GM12878 (cell line): ENCODE data around the gene MAP3K7CL. TPM values are rescaled to one million over a fixed set of nuclear protein-coding genes. Genes with fewer than 3 reads are reported as not detected.

Experiments used
- ATAC-seq: fragments of 200-7000 bp; cut with Tn5 transposase; 3 replicates; pipeline ENCODE4 v1.9.1; 2020; ENCODE audit warnings: mild to moderate bottlenecking, moderate library complexity
- BruUV-seq: library from RNA; stranded (reverse); fragments of 400-500 nt; replicated peaks from 2 replicates; lab custom pipeline; 2021; lab: Mats Ljungman, UMichigan
- CTCF ChIA-PET: fragments of 300-600 bp; sonication (Branson Sonifier 250); formaldehyde crosslinking; extraction: SDS; loops from one replicate; lab custom pipeline; 2021; ENCODE audit warnings: inconsistent platforms; lab: Yijun Ruan, JAX
- POLR2A ChIA-PET: fragments of 350-600 bp; formaldehyde crosslinking; extraction: SDS; loops from one replicate; lab custom pipeline; 2021; ENCODE audit warnings: inconsistent platforms; lab: Charles Lee
- RAD21 ChIA-PET: fragments of 300-600 bp; sonication (Branson Sonifier 250); formaldehyde crosslinking; loops from one replicate; lab custom pipeline; 2023; ENCODE audit warnings: antibody characterized with exemption; ENCODE audit not compliant: unreplicated experiment; lab: Charles Lee
- SMC1A ChIA-PET: fragments of 300-600 bp; sonication (Branson Sonifier 250); formaldehyde crosslinking; loops from one replicate; lab custom pipeline; 2023; ENCODE audit not compliant: unreplicated experiment, uncharacterized antibody; lab: Charles Lee
- DNase-seq: peaks from one replicate; pipeline ENCODE4 v3.0.0-alpha.2; 2011; ENCODE audit warnings: low read depth, low spot score
- FAIRE-seq: peaks from 3 replicates; lab custom pipeline; 2011; peaks lifted over from hg19 to GRCh38; lab: Jason Lieb, UNC
- H2AFZ ChIP-seq: 2 replicates; pipeline ENCODE4 v1.6.0; 2011; ENCODE audit warnings: low read depth, low read length, control low read depth; ENCODE audit not compliant: control insufficient read depth
- H3K27ac ChIP-seq: 2 replicates; pipeline ENCODE4 v1.5.1; 2011; ENCODE audit warnings: control low read depth; ENCODE audit not compliant: control insufficient read depth, insufficient read depth
- H3K27me3 ChIP-seq, 2 experiments: replicated peaks in 1 of 2; 2 replicates each; pipeline versions ENCODE4 v1.6.0 to v1.6.1; 2011; ENCODE audit warnings: low read length in 1 of 2; ENCODE audit not compliant: control insufficient read depth in 2 of 2, insufficient read depth in 2 of 2
- H3K36me3 ChIP-seq, 2 experiments: 2 replicates each; pipeline ENCODE4 v1.5.1; 2011; ENCODE audit warnings: low read length in 1 of 2; ENCODE audit not compliant: control insufficient read depth in 2 of 2, insufficient read depth in 2 of 2
- H3K4me1 ChIP-seq: 2 replicates; pipeline ENCODE4 v1.6.1; 2011; ENCODE audit warnings: mild to moderate bottlenecking, low read length, moderate library complexity, mixed read lengths; ENCODE audit not compliant: control insufficient read depth, insufficient read depth
- H3K4me2 ChIP-seq: 2 replicates; pipeline ENCODE4 v1.6.0; 2011; ENCODE audit warnings: control low read depth; ENCODE audit not compliant: control insufficient read depth, insufficient read depth
- H3K4me3 ChIP-seq: fragments of 200-600 bp; sonication (generic); 2 replicates; pipeline ENCODE4 v1.5.1; 2016
- H3K79me2 ChIP-seq: 2 replicates; pipeline ENCODE4 v1.6.0; 2011; ENCODE audit warnings: low read length; ENCODE audit not compliant: control insufficient read depth, insufficient read depth
- H3K9ac ChIP-seq: 2 replicates; pipeline ENCODE4 v1.8.0; 2011; ENCODE audit warnings: low read length, control low read depth, mixed read lengths; ENCODE audit not compliant: control insufficient read depth, insufficient read depth
- H3K9me3 ChIP-seq: replicated peaks from 3 replicates; pipeline ENCODE4 v1.5.1; 2011; ENCODE audit warnings: mild to moderate bottlenecking, low read length; ENCODE audit not compliant: control insufficient read depth, insufficient read depth
- H4K20me1 ChIP-seq: 2 replicates; pipeline ENCODE4 v1.6.0; 2011; ENCODE audit not compliant: control insufficient read depth, insufficient read depth
- ATF2 ChIP-seq: IDR thresholded peaks from 2 replicates; pipeline ENCODE4 v1.6.1; 2012; ENCODE audit warnings: low read length, inconsistent platforms
- BACH1 ChIP-seq: fragments of 450-650 bp; IDR thresholded peaks from 2 replicates; pipeline ENCODE4 v1.6.1; 2017; ENCODE audit warnings: mild to moderate bottlenecking, borderline replicate concordance
- BCL3 ChIP-seq: IDR thresholded peaks from 2 replicates; pipeline ENCODE4 v1.6.1; 2011; ENCODE audit warnings: borderline replicate concordance, low read depth, mild to moderate bottlenecking, moderate library complexity, low read length; ENCODE audit not compliant: insufficient read depth, poor library complexity, severe bottlenecking
- CREB1 ChIP-seq: IDR thresholded peaks from 2 replicates; pipeline ENCODE4 v1.6.1; 2012; ENCODE audit warnings: low read depth, mild to moderate bottlenecking, inconsistent platforms
- RELB ChIP-seq: fragments of 450-650 bp; IDR thresholded peaks from 2 replicates; pipeline ENCODE4 v1.6.1; 2017; ENCODE audit warnings: low read depth, mild to moderate bottlenecking, moderate library complexity
- SMC3 ChIP-seq: IDR thresholded peaks from 2 replicates; pipeline ENCODE4 v1.6.1; 2011; ENCODE audit warnings: low read length, improper control_type of control experiment, borderline replicate concordance
- STAT1 ChIP-seq: fragments of 450-650 bp; conservative IDR thresholded peaks from 2 replicates; pipeline ENCODE4 v1.6.1; 2014; ENCODE audit warnings: antibody characterized with exemption, mild to moderate bottlenecking
- TCF3 ChIP-seq: IDR thresholded peaks from 2 replicates; pipeline ENCODE4 v1.6.1; 2012; ENCODE audit warnings: low read depth, mild to moderate bottlenecking, low read length, borderline replicate concordance; ENCODE audit not compliant: insufficient read depth
- ZNF24 ChIP-seq: fragments of 450-650 bp; IDR thresholded peaks from 2 replicates; pipeline ENCODE4 v1.6.1; 2017; ENCODE audit warnings: antibody characterized with exemption, mild to moderate bottlenecking
- WGBS: methylation state at CpG from one replicate; pipeline ENCODE4 v1.1.6; 2016; ENCODE audit warnings: low lambda C conversion rate; ENCODE audit not compliant: insufficient replicate concordance, insufficient coverage; ENCODE audit errors: missing lambda C conversion rate; 5-methylcytosine and 5-hydroxymethylcytosine counted together
- in situ Hi-C: fragments of 300-500 bp; cut with MboI; formaldehyde crosslinking; loops from 9 replicates; pipeline ENCODE4 v1.14.3; 2018; ENCODE audit warnings: mixed read lengths
- intact Hi-C: fragments of 100-400 bp; cut with micrococcal nuclease; formaldehyde crosslinking; loops from one replicate; pipeline ENCODE4 v1.14.2; 2022; ENCODE audit not compliant: unreplicated experiment
- polyA plus RNA-seq, 11 experiments: library from polyadenylated mRNA; depleted of rRNA in 4 of 11; unstranded in 6 of 11; stranded (reverse) in 5 of 11; fragments of >200 nt; fragmentation: Nextera tagmentation in 4 of 11; fragmentation: Illumina TruSeq in 1 of 11; extraction: Ambion mirVana in 4 of 11; extraction: Trizol in 1 of 11; gene quantifications; 1 replicate in 1 of 11; 2 replicates in 10 of 11; pipeline versions ENCODE4 v1.2.1 to v1.2.3, GENCODE V29; 2011 to 2016; ENCODE audit warnings: inconsistent platforms in 2 of 11, missing spikeins in 2 of 11, low read depth in 1 of 11
- total RNA-seq, 4 experiments: library from RNA; depleted of rRNA in 3 of 4; stranded (reverse); fragments of >200 nt in 3 of 4; fragmentation: Illumina TruSeq in 1 of 4; extraction: Trizol in 1 of 4; gene quantifications; 2 replicates each; pipeline versions ENCODE4 v1.2.1 to v1.2.3, GENCODE V29; 2013 to 2021

The MAP3K7CL gene
- total and polyA plus RNA-seq, 10 of the 15 experiments (the other 5 are each of a cell fraction or from before 2014, with no cell fraction given), result 3.2 to 19.7 (median 6.6) TPM

- TF ChIP-seq SMC3, result peak; percentile 77
Observed at GRCh38 chr21:29164323-29164942, 34.0 kb downstream of the MAP3K7CL start (continued).

GRCh38 chr21:29166323-29166722, 35.9 kb downstream of the MAP3K7CL start:
- FAIRE-seq, result no peak
- no peak overlapping the region for H3K9ac ChIP-seq
- DNase-seq, result no peak
- no peaks in the 10 kb centered on the region for H4K20me1 ChIP-seq
- in situ Hi-C loops (no loop called here), intact Hi-C loops (no loop called here)
- H3K27ac ChIP-seq, result no peak overlapping the region
- H3K4me2 ChIP-seq, result no peak overlapping the region
- no peak overlapping the region for H3K4me3 ChIP-seq
- H2AFZ ChIP-seq, result no peak overlapping the region
- no TSS peak for BruUV-seq
- ATAC-seq, result no peak
- WGBS, result 98% methylated on average over 3 of the region's 3 CpGs
- CTCF ChIA-PET, result interaction anchor here (3.3 kb wide), 1 partner anchor 206 kb away, joined by 29 read pairs; no protein-coding TSS in a partner anchor
- RAD21 ChIA-PET, result no interaction called here
- no peaks in the 10 kb centered on the region for H3K27me3 ChIP-seq
- TF ChIP-seq ATF2, result no peak
- no peak for TF ChIP-seq BACH1
- no peak for TF ChIP-seq CREB1
- TF ChIP-seq TCF3, result no peak
- no peak for TF ChIP-seq BCL3
- TF ChIP-seq RELB, result no peak
- no peak for TF ChIP-seq ZNF24
- no peak for TF ChIP-seq STAT1
- H3K36me3 ChIP-seq, result no peaks in the 10 kb centered on the region
- POLR2A ChIA-PET, result no interaction called here
- no peaks in the 10 kb centered on the region for H3K4me1 ChIP-seq
- H3K9me3 ChIP-seq, result no peaks in the 10 kb centered on the region
- SMC1A ChIA-PET, result interaction anchor here (0.9 to 2.6 kb wide), 2 partner anchors 12 to 210 kb away, joined by 3 to 9 read pairs; no protein-coding TSS in a partner anchor
- no peaks in the 10 kb centered on the region for H3K79me2 ChIP-seq
